ENCODE measurements around the gene SPTBN1.

SPTBN1 gene

GRCh38 chr2:54589038-54589339 lies 132.9 kb downstream of the SPTBN1 start:
- DNase-seq, result no peak
- Histone ChIP-seq H3K36me3 (no peaks in the 10 kb centered on the region), H3K27ac (no peak overlapping the region), H3K4me3 (no peak overlapping the region), H3K27me3 (no peaks in the 10 kb centered on the region), H3K9me3 (no peaks in the 10 kb centered on the region), H3K4me1 (peaks cover 0 to 29% (median 11%) of the 10 kb centered on the region in 4 donors)
- TF ChIP-seq, protein P1, sequence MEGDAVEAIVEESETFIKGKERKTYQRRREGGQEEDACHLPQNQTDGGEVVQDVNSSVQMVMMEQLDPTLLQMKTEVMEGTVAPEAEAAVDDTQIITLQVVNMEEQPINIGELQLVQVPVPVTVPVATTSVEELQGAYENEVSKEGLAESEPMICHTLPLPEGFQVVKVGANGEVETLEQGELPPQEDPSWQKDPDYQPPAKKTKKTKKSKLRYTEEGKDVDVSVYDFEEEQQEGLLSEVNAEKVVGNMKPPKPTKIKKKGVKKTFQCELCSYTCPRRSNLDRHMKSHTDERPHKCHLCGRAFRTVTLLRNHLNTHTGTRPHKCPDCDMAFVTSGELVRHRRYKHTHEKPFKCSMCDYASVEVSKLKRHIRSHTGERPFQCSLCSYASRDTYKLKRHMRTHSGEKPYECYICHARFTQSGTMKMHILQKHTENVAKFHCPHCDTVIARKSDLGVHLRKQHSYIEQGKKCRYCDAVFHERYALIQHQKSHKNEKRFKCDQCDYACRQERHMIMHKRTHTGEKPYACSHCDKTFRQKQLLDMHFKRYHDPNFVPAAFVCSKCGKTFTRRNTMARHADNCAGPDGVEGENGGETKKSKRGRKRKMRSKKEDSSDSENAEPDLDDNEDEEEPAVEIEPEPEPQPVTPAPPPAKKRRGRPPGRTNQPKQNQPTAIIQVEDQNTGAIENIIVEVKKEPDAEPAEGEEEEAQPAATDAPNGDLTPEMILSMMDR (IDR thresholded peaks at IDR 0.05), result no peak
- intact Hi-C loops (cut with DNase I; ENCODE audit: low total_unique reads), result no loop called here

GRCh38 chr2:54589340-54590215 lies 133.5 kb downstream of the SPTBN1 start:
- Histone ChIP-seq H3K27me3 (no peaks in the 10 kb centered on the region), H3K9me3 (no peaks in the 10 kb centered on the region), H3K4me1 (peaks cover 0 to 29% (median 10%) of the 10 kb centered on the region in 4 donors), H3K4me3 (no peak overlapping the region), H3K27ac (no peak overlapping the region), H3K36me3 (no peaks in the 10 kb centered on the region)
- TF ChIP-seq, protein P1 (IDR thresholded peaks at IDR 0.05), result no peak
- intact Hi-C loops (cut with DNase I; ENCODE audit: low total_unique reads), result no loop called here
- DNase-seq, result no peak

GRCh38 chr2:54590216-54591120 lies 134.3 kb downstream of the SPTBN1 start:
- no peaks in the 10 kb centered on the region for H3K9me3 ChIP-seq
- no peaks in the 10 kb centered on the region for H3K36me3 ChIP-seq
- H3K4me1 ChIP-seq, result peaks cover 0 to 26% (median 8%) of the 10 kb centered on the region in 4 donors
- no peak overlapping the region for H3K27ac ChIP-seq
- intact Hi-C loops (cut with DNase I; ENCODE audit: low total_unique reads), result no loop called here
- H3K4me3 ChIP-seq, result no peak overlapping the region
- no peak for DNase-seq
- H3K27me3 ChIP-seq, result no peaks in the 10 kb centered on the region
- TF ChIP-seq, protein P1 (IDR thresholded peaks at IDR 0.05), result no peak

GRCh38 chr2:54591551-54591950 lies 135.4 kb downstream of the SPTBN1 start:
- no peak for DNase-seq
- Histone ChIP-seq H3K27ac (no peak overlapping the region), H3K4me3 (no peak overlapping the region), H3K9me3 (no peaks in the 10 kb centered on the region), H3K36me3 (no peaks in the 10 kb centered on the region), H3K4me1 (peaks cover 0 to 26% (median 12%) of the 10 kb centered on the region in 4 donors), H3K27me3 (no peaks in the 10 kb centered on the region)
- TF ChIP-seq, protein P1 (IDR thresholded peaks at IDR 0.05), result no peak
- intact Hi-C loops (cut with DNase I; ENCODE audit: low total_unique reads), result no loop called here

- TF ChIP-seq, protein P1 (IDR thresholded peaks at IDR 0.05), result no peak
- no peaks in the 10 kb centered on the region for H3K27me3 ChIP-seq
- peaks cover 0 to 39% (median 23%) of the 10 kb centered on the region in 4 donors for H3K4me1 ChIP-seq
- intact Hi-C loops (cut with DNase I; ENCODE audit: low total_unique reads), result no loop called here
- no peak overlapping the region for H3K27ac ChIP-seq
- no peaks in the 10 kb centered on the region for H3K36me3 ChIP-seq
- no peak overlapping the region for H3K4me3 ChIP-seq
- H3K9me3 ChIP-seq, result no peaks in the 10 kb centered on the region
- no peak for DNase-seq
Measured at GRCh38 chr2:54593249-54593648, 137.1 kb downstream of the SPTBN1 start.

Measured in tibial artery (tissue), 4 donors.